Left lung (tissue), 10 donors: ENCODE results near the gene NLGN2. TPM values are rescaled to one million over a fixed set of nuclear protein-coding genes. Genes with fewer than 3 reads are reported as not detected.
A peak's percentile ranks its signal among the peaks of the same experiment; 100 is the strongest.

Experiments used
- ATAC-seq: fragments of 200-7000 bp; cut with Tn5 transposase; one replicate; pipeline ENCODE4 v1.9.1; 2020; ENCODE audit warnings: moderate library complexity
- DNase-seq, 4 donors: peaks; one replicate each; pipeline ENCODE4 v3.0.0-alpha.2; 2013 to 2020
- H3K27ac ChIP-seq, 2 donors: fragments of 200-600 bp; sonication (generic) in 1 of 2; one replicate each; pipeline versions ENCODE4 v1.5.0 to v1.8.0; 2020 to 2021
- H3K27me3 ChIP-seq, 2 donors: fragments of 200-600 bp; sonication (generic) in 1 of 2; one replicate each; pipeline versions ENCODE4 v1.5.0 to v1.8.0; 2020 to 2021
- H3K36me3 ChIP-seq, 2 donors: fragments of 200-600 bp; sonication (generic) in 1 of 2; one replicate each; pipeline versions ENCODE4 v1.5.0 to v1.8.0; 2020 to 2021
- H3K4me1 ChIP-seq, 2 donors: fragments of 200-600 bp; one replicate each; pipeline ENCODE4 v1.8.0; 2021
- H3K4me3 ChIP-seq, 2 donors: fragments of 200-600 bp; sonication (generic) in 1 of 2; one replicate each; pipeline versions ENCODE4 v1.5.0 to v1.8.0; 2020 to 2021; ENCODE audit warnings: mild to moderate bottlenecking in 1 of 2
- H3K9me3 ChIP-seq, 2 donors: fragments of 200-600 bp; sonication (generic) in 1 of 2; one replicate each; pipeline versions ENCODE4 v1.5.0 to v1.8.0; 2020 to 2021
- intact Hi-C, 2 donors: fragments of 100-400 bp; cut with DNase I; formaldehyde crosslinking; loops; one replicate each; pipeline versions ENCODE4 v1.11.2 to v1.14.2; 2022
- polyA plus RNA-seq, 6 donors: library from polyadenylated mRNA; unstranded; fragments of 120-200 nt; gene quantifications; one replicate each; pipeline ENCODE4 v1.2.1, GENCODE V29; 2013; ENCODE audit not compliant: insufficient read length in 6 of 6
- total RNA-seq, 2 donors: library from RNA; stranded (reverse); fragmentation: NEBNext Ultra II Directional; extraction: Animal tissue kit (Norgen Biotek cat#: 25700); gene quantifications; one replicate each; pipeline ENCODE4 v1.2.1, GENCODE V29; 2021
- TF ChIP-seq, protein P1 (sequence below), 2 donors: fragments of 200-600 bp; sonication (generic) in 1 of 2; IDR thresholded peaks; one replicate each; pipeline versions ENCODE4 v1.5.0 to v1.8.0; 2021; ENCODE audit warnings: antibody characterized with exemption in 2 of 2
- donor health status: DM: no; HTN: yes; CAD: no.
- donor health status: DM: no; HTN: no; CAD: no.

Gene NLGN2
- total and polyA plus RNA-seq, 8 donors: 14.8 to 34.4 (median 29.0) TPM

DNA sequence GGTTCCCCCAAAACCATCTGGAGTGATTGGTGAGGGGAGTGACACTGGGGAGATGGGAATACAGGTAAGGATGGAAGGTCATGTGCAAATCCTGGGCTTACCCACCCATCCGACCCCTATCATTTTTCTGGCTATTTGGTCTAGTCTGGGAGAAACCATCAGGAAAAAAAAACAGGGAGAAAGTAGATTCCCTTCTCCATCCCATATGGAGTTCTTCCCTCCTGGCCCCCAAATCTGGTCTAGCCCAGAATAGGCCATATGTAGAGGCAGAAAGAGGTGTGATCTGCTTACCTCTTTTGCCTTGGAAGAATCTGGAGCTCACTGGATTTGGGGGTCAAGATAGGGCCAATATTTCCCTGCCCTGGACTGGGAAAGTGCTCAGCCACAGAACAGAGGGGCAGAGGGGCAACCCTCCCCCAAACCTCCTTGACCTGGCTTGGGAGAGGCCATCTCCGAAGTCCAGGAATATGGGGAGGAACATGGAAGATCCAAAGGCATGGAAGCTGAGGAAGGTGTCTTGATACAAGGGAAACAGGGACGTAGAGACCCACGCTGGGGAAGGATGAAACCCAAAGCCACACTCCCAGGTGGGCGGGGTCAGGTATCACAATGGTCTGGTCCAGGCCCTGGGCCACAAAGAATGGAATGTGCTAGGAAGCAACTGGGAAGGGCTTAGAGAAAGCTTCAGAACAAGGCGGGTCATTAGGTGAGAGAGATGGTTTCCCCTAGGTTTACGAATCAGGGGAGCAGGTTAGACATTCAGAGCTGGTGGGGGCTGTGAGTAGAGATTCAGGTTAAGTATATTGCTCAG is 53.4 kb downstream of the NLGN2 start:
- DNase-seq (no peak), ATAC-seq (no peak)
- intact Hi-C loops: no loop called here
- no peak overlapping the region for H3K4me3 ChIP-seq
- H3K27ac ChIP-seq: no peak overlapping the region
- peaks cover 4 to 18% of the 10 kb centered on the region in 2 donors for H3K4me1 ChIP-seq
- H3K9me3 ChIP-seq: no peaks in the 10 kb centered on the region
- H3K36me3 ChIP-seq: peaks cover 4 to 36% of the 10 kb centered on the region in 2 donors
- H3K27me3 ChIP-seq: no peaks in the 10 kb centered on the region
- TF ChIP-seq, protein P1, sequence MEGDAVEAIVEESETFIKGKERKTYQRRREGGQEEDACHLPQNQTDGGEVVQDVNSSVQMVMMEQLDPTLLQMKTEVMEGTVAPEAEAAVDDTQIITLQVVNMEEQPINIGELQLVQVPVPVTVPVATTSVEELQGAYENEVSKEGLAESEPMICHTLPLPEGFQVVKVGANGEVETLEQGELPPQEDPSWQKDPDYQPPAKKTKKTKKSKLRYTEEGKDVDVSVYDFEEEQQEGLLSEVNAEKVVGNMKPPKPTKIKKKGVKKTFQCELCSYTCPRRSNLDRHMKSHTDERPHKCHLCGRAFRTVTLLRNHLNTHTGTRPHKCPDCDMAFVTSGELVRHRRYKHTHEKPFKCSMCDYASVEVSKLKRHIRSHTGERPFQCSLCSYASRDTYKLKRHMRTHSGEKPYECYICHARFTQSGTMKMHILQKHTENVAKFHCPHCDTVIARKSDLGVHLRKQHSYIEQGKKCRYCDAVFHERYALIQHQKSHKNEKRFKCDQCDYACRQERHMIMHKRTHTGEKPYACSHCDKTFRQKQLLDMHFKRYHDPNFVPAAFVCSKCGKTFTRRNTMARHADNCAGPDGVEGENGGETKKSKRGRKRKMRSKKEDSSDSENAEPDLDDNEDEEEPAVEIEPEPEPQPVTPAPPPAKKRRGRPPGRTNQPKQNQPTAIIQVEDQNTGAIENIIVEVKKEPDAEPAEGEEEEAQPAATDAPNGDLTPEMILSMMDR (IDR thresholded peaks at IDR 0.05): no peak

DNA sequence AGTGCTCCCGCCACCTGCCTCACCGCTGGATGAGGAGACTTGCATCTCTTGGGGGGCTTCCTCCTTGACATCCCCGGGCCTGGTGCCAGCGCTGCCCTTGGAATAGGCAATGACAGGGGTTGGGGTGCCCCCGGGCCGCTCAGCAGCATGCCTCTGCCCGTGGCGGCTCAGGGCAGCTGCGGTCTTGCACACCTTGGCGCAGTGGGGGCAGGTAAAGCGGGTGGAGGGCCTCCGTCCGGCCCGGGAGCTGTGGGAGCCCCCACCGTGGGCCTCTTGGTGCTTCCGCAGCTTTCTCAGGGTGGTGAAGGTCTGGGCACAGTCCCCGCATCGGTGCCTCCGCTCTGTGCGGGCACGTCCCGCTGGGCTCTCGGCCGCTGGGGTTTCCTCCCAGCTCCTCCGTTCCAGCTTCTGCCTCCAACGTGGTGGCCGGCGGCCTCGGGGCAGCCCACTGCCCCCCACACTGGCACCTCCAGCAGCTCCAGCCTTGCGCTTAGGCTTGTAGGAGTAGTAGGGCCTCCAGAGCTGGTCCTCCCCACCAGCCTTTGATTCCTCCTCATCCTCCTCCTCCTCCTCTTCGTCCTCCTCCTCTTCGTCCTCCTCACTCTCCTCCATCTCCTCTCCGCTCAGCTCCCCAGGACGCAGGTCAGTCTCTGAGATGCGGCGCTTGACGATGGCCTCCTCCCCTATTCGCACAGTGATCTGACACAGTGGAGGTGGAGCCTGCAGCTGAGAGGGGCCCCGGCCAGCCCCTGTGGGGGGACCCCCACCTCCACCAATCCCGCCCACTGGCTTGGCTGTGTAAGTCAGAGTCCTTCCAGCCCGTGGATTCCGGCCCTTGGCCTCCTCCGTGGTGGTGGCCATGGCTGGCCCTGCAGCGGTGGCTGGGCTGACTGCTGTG is 55.1 kb downstream of the NLGN2 start:
- no peaks in the 10 kb centered on the region for H3K27me3 ChIP-seq
- intact Hi-C loops: no loop called here
- TF ChIP-seq, protein P1 (IDR thresholded peaks at IDR 0.05): no peak
- H3K4me3 ChIP-seq: no peak overlapping the region
- DNase-seq: peak in 1 of 4 donors; percentile 75
- H3K27ac ChIP-seq: no peak overlapping the region
- H3K36me3 ChIP-seq: peaks cover 4 to 40% of the 10 kb centered on the region in 2 donors
- H3K9me3 ChIP-seq: no peaks in the 10 kb centered on the region
- no peak for ATAC-seq
- peaks cover 7 to 22% of the 10 kb centered on the region in 2 donors for H3K4me1 ChIP-seq

DNA sequence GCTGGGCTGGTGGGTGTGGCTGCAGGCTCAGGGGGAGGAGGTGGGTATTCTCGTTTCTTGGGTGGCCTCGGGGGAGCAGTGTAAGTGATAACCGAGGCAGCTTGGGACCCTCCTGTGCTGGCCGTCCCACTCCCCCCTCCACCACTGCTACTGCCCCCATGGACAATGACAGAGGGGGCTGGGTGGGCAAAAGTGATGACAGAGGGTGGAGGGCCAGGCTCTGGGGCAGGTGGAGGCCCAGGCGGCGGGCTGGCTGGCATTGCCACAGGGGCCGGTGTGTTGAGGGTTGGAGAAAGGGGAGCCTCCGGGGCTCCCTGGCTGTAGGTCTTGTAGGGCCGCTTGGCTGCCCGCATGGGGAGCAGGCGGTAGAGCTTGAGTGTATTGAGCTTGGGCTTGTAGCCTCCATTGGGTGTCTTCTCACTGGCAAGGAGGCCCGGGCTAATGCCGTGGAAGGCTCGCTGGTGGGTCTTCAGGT is 55.8 kb downstream of the NLGN2 start:
- Histone ChIP-seq H3K36me3 (peaks cover 4 to 40% of the 10 kb centered on the region in 2 donors), H3K27ac (no peak overlapping the region), H3K4me1 (peaks cover 8 to 26% of the 10 kb centered on the region in 2 donors), H3K4me3 (no peak overlapping the region), H3K9me3 (no peaks in the 10 kb centered on the region), H3K27me3 (no peaks in the 10 kb centered on the region)
- intact Hi-C loops: no loop called here
- TF ChIP-seq, protein P1 (IDR thresholded peaks at IDR 0.05): no peak
- ATAC-seq: no peak
- peak in 1 of 4 donors; percentile 60 for DNase-seq

DNA sequence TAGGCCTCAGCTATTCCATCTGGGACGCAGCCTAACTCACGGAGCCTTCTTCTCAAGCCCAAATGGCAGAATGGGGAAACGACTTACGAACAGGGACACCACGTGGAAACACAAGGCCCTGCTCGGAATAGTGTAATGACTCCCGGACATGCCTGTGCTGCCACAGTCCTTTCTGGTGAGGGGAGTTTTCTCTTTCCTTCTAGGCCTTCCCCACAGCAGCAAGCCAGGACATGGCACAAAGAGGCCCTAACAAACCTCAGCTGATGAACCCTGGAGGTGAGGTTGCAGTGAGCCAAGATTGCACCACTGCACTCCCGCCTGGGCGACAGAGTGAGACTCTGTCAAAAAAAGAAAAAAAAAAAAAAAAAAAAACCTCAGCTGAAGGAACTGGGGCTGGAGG is 56.4 kb downstream of the NLGN2 start:
- peaks cover 4 to 40% of the 10 kb centered on the region in 2 donors for H3K36me3 ChIP-seq
- DNase-seq (no peak), ATAC-seq (no peak)
- H3K27ac ChIP-seq: no peak overlapping the region
- intact Hi-C loops: no loop called here
- TF ChIP-seq, protein P1 (IDR thresholded peaks at IDR 0.05): no peak
- no peak overlapping the region for H3K4me3 ChIP-seq
- no peaks in the 10 kb centered on the region for H3K27me3 ChIP-seq
- peaks cover 8 to 26% of the 10 kb centered on the region in 2 donors for H3K4me1 ChIP-seq
- no peaks in the 10 kb centered on the region for H3K9me3 ChIP-seq
